Mucosa of rectum (tissue), 2 donors: ENCODE results near the gene PCDHB12.
"Not testable (repeated sequence)": the region's sequence is repeated elsewhere in the genome, so short reads cannot be mapped to it uniquely, and the experiment has no call there.

ENCODE experiments used
- H3K27ac ChIP-seq, 2 donors: one replicate each; pipeline ENCODE4 v1.7.0; 2013; ENCODE audit warnings: inconsistent platforms in 2 of 2, low read depth in 2 of 2, low read length in 2 of 2
- H3K27me3 ChIP-seq, 2 donors: one replicate each; pipeline ENCODE4 v1.7.0; 2013; ENCODE audit warnings: low read length in 2 of 2; ENCODE audit not compliant: control insufficient read depth in 2 of 2, insufficient read depth in 2 of 2
- H3K36me3 ChIP-seq, 2 donors: one replicate each; pipeline ENCODE4 v1.7.0; 2013; ENCODE audit warnings: low read length in 2 of 2; ENCODE audit not compliant: control insufficient read depth in 2 of 2, insufficient read depth in 2 of 2
- H3K4me1 ChIP-seq, 2 donors: one replicate each; pipeline ENCODE4 v1.7.0; 2013; ENCODE audit warnings: low read length in 2 of 2, mild to moderate bottlenecking in 1 of 2; ENCODE audit not compliant: control insufficient read depth in 2 of 2, insufficient read depth in 2 of 2
- H3K4me3 ChIP-seq, 2 donors: one replicate each; pipeline ENCODE4 v1.7.0; 2013; ENCODE audit warnings: low read length in 2 of 2
- H3K9ac ChIP-seq, 2 donors: one replicate each; pipeline ENCODE4 v1.7.0; 2013; ENCODE audit warnings: low read length in 2 of 2, low read depth in 1 of 2, mild to moderate bottlenecking in 1 of 2
- H3K9me3 ChIP-seq, 2 donors: one replicate each; pipeline ENCODE4 v1.7.0; 2013; ENCODE audit warnings: low read length in 2 of 2; ENCODE audit not compliant: control insufficient read depth in 2 of 2
- donor health status: healthy.
- donor health status: Normal muscosa, but diverticular disease.

Gene PCDHB12

DNA sequence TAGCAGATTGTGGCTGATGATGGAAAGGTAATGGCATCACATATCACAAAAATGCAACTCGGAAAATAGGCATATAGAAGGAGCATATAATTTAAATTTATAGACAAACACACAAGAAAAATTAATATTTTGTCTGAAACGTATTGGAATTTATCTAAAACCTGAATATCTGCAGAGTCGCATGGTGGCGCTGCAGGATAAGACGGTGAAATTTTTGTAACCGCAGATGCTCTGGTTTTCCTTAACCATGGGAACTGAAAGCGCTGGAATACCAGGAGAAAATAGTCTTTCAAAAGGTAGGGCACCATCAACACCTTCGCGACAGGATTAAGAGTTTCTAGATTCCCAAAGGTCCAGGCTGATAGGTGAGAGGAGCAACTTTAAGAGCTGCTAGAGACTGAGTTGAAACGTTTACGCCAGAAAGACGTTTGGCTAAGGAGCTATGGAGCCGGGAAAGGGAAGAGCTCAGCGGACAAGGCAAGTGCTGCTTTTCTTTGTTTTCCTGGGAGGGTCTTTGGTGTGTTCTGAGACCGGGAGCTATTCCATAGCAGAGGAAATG, 25.7 kb downstream of the PCDHB12 start:
- Histone ChIP-seq H3K4me3 (peak overlapping the region in 1 of 2 donors; percentile 5), H3K9me3 (peaks cover 14 to 25% of the 10 kb centered on the region in 2 donors), H3K27ac (no peak overlapping the region), H3K9ac (no peak overlapping the region), H3K36me3 (no peaks in the 10 kb centered on the region), H3K27me3 (no peaks in the 10 kb centered on the region), H3K4me1 (no peaks in the 10 kb centered on the region)

DNA sequence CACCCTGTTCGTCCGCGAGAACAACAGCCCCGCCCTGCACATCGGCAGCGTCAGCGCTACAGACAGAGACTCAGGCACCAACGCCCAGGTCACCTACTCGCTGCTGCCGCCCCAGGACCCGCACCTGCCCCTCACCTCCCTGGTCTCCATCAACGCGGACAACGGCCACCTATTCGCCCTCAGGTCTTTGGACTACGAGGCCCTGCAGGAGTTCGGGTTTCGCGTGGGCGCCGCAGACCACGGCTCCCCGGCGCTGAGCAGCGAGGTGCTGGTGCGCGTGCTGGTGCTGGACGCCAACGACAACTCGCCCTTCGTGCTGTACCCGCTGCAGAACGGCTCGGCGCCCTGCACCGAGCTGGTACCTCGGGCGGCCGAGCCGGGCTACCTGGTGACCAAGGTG, 27.4 kb downstream of the PCDHB12 start:
- H3K27ac ChIP-seq, H3K4me1 ChIP-seq, H3K27me3 ChIP-seq, H3K36me3 ChIP-seq, H3K9ac ChIP-seq, H3K4me3 ChIP-seq: not testable (repeated sequence)
- peaks cover 15 to 36% of the 10 kb centered on the region in 2 donors for H3K9me3 ChIP-seq

- no peak overlapping the region for H3K4me3 ChIP-seq
- H3K4me1 ChIP-seq = no peaks in the 10 kb centered on the region
- no peak overlapping the region for H3K27ac ChIP-seq
- peaks cover 21 to 36% of the 10 kb centered on the region in 2 donors for H3K9me3 ChIP-seq
- H3K9ac ChIP-seq = no peak overlapping the region
- no peaks in the 10 kb centered on the region for H3K27me3 ChIP-seq
- no peaks in the 10 kb centered on the region for H3K36me3 ChIP-seq
Observed at GRCh38 chr5:141236516-141237313, 28.2 kb downstream of the PCDHB12 start.

DNA sequence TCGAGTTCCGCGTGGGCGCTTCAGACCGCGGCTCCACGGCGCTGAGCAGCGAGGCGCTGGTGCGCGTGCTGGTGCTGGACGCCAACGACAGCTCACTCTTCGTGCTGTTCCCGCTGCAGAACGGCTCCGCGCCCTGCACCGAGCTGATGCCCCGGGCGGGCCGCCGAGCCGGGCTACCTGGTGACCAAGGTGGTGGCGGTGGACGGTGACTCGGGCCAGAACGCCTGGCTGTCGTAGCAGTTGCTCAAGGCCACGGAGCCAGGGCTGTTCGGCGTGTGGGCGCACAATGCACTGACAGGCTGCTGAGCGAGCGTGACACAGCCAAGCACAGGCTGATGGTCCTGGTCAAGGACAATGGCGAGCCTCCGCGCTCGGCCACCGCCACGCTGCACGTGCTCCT, 33.0 kb downstream of the PCDHB12 start:
- Histone ChIP-seq H3K4me3 (no peak overlapping the region), H3K4me1 (no peaks in the 10 kb centered on the region), H3K27me3 (no peaks in the 10 kb centered on the region), H3K9ac (no peak overlapping the region), H3K9me3 (peaks cover 30 to 33% of the 10 kb centered on the region in 2 donors), H3K36me3 (no peaks in the 10 kb centered on the region), H3K27ac (no peak overlapping the region)

DNA sequence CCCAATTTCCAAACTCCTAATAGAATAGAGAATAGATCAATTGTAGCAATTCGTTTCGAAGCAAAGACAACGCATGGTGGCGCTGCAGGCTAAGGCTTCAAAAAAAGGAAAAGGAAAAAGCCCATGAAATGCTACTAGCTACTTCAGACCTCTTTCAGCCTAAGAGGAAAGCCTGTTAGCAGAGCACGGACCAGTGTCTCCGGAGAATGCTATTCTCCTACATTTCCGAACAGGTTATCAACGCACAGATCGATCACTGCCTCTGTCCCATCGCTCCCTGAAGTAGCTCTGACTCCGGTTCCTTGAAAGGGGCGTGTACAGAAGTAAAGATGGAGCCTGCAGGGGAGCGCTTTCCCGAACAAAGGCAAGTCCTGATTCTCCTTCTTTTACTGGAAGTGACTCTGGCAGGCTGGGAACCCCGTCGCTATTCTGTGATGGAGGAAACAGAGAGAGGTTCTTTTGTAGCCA, 36.8 kb downstream of the PCDHB12 start, which contains the start of gene PCDHB15:
TSS of gene PCDHB15 (plus strand) at position 146 of the 468 bp plus-strand sequence. CDS start at position 330, 184 bp downstream.
- H3K9me3 ChIP-seq = peaks cover 18 to 33% of the 10 kb centered on the region in 2 donors
- H3K9ac ChIP-seq = no peak within 1 kb of the TSS
- no peak within 1 kb of the TSS for H3K27ac ChIP-seq

DNA sequence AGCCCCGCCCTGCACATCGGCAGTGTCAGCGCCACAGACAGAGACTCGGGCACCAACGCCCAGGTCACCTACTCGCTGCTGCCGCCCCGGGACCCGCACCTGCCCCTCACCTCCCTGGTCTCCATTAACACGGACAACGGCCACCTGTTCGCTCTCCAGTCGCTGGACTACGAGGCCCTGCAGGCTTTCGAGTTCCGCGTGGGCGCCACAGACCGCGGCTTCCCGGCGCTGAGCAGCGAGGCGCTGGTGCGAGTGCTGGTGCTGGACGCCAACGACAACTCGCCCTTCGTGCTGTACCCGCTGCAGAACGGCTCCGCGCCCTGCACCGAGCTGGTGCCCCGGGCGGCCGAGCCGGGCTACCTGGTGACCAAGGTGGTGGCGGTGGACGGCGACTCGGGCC, 38.5 kb downstream of the PCDHB12 start:
- H3K9me3 ChIP-seq = peaks cover 25 to 30% of the 10 kb centered on the region in 2 donors

More for the DNA sequence above, 36.8 kb downstream of the PCDHB12 start, which contains the start of gene PCDHB15:
- Histone ChIP-seq H3K4me3 (peak within 1 kb of the TSS; percentile 34 to 54), H3K27me3 (no peaks in the 10 kb centered on the region), H3K36me3 (no peaks in the 10 kb centered on the region), H3K4me1 (no peaks in the 10 kb centered on the region)

GRCh38 chr5:141247434-141247833, 38.9 kb downstream of the PCDHB12 start:
- not testable (repeated sequence) for H3K36me3 ChIP-seq, H3K27me3 ChIP-seq, H3K9ac ChIP-seq, H3K4me1 ChIP-seq, H3K27ac ChIP-seq, H3K4me3 ChIP-seq
- peaks cover 25 to 30% of the 10 kb centered on the region in 2 donors for H3K9me3 ChIP-seq

More for the DNA sequence above, 38.5 kb downstream of the PCDHB12 start:
- H3K4me1 ChIP-seq, H3K9ac ChIP-seq, H3K27ac ChIP-seq, H3K36me3 ChIP-seq, H3K4me3 ChIP-seq, H3K27me3 ChIP-seq: not testable (repeated sequence)

GRCh38 chr5:141250576-141250975, 42.1 kb downstream of the PCDHB12 start:
- no peak overlapping the region for H3K9ac ChIP-seq
- no peak overlapping the region for H3K27ac ChIP-seq
- peaks cover 24 to 40% of the 10 kb centered on the region in 2 donors for H3K9me3 ChIP-seq
- no peaks in the 10 kb centered on the region for H3K27me3 ChIP-seq
- H3K4me1 ChIP-seq = no peaks in the 10 kb centered on the region
- H3K36me3 ChIP-seq = no peaks in the 10 kb centered on the region
- no peak overlapping the region for H3K4me3 ChIP-seq

DNA sequence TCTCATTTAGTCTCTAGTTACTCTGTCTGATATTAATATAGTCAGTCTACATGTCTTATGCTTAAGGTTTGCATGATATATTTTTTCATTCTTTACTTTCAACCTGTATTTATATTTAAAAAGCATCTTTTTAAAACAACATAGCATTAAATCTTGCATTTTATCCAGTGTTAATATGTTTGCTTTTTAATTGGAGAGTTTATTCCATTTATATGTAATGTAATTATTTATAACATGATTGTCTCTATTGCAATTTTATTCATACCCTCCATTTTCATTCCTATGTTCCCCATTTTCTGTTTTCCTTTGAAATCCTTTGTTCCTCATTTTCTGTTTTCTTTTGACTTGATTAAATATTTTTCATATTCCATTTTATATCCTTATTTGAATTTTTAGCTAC, 49.9 kb downstream of the PCDHB12 start:
- peaks cover 60 to 62% of the 10 kb centered on the region in 2 donors for H3K9me3 ChIP-seq
- H3K36me3 ChIP-seq = no peaks in the 10 kb centered on the region
- no peaks in the 10 kb centered on the region for H3K4me1 ChIP-seq
- H3K4me3 ChIP-seq = no peak overlapping the region
- H3K27ac ChIP-seq = no peak overlapping the region
- no peak overlapping the region for H3K9ac ChIP-seq
- no peaks in the 10 kb centered on the region for H3K27me3 ChIP-seq

DNA sequence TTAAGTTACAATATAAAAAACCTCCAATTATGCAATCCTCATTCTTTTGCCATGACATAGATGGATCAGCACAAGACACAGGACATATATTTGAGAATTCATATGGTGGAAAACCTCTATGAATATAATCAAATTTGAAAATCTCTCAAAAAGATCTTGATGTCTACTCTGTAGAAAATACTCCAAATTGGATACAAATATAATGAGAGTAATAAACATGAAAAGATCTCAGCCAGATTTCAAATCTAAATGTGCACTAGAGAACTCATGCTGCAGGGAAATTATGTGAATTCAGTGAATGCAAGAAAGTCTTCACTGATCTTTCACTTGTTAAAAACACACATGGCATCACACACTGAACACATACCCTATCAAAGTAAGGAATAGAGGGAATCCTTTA, 50.4 kb downstream of the PCDHB12 start:
- Histone ChIP-seq H3K4me3 (peak overlapping the region in 1 of 2 donors; percentile 2), H3K27ac (no peak overlapping the region), H3K27me3 (no peaks in the 10 kb centered on the region), H3K4me1 (no peaks in the 10 kb centered on the region), H3K9me3 (peaks cover 57 to 61% of the 10 kb centered on the region in 2 donors), H3K36me3 (no peaks in the 10 kb centered on the region), H3K9ac (no peak overlapping the region)
